ENCODE data around the gene ADRA1B. TPM values are rescaled to one million over a fixed set of nuclear protein-coding genes. Genes with fewer than 3 reads are reported as not detected.

ADRA1B gene
- total RNA-seq, 1 donor from 2014 or later: not detected

DNA sequence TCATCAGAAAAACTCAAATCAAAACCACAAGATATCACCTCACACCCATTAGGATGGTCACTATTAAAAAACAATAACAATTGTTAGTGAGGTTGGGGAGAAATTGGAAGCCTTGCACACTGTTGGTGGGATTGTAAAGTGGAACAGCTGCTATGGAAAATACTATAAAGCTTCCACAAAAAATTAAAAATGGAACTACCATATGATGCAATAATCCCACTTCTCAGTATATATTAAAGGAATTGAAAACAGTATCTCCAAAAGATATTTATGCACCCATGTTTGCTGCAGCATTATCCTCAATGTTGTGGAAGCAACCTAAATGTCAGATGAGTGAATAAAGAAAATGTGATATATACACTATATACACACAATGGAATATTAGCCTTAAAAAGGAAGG, 14.5 kb upstream of the ADRA1B start:
- intact Hi-C loops (cut with micrococcal nuclease): no loop called here

DNA sequence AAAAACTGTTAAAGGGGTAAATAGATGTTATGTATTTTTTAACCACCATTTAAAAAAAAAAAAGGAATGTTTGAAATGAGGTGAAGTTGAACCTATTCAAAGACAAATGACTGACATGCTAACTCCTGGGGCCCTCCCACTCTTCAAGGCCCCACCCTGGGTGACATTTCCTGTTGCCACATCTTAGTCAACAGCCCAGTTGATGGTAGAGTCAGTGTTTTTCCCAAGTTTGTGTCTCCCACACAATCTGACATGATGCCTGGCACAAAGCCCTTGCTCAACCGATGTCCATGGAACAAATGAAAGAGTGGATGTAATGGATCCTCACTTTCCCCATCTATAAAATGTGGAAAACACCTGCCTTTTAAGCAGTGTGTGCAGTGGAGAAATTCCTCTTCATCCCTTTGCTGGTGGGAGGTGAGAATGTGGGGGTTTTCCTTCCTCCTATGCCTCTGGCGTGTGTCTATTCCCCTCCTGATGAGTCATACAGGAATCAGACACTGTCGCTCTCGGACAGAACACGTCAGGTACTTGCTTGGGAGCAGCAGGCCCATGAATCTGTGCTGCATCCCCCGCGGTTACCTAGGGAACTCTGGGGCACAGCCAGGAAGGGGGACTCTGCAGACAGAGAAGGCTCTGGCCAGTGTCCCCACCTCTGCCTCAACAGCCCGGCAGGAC, 13.7 kb upstream of the ADRA1B start:
- intact Hi-C loops (cut with micrococcal nuclease): no loop called here

GRCh38 chr5:159903131-159903530, 13.2 kb upstream of the ADRA1B start:
- intact Hi-C loops (cut with micrococcal nuclease): no loop called here

DNA sequence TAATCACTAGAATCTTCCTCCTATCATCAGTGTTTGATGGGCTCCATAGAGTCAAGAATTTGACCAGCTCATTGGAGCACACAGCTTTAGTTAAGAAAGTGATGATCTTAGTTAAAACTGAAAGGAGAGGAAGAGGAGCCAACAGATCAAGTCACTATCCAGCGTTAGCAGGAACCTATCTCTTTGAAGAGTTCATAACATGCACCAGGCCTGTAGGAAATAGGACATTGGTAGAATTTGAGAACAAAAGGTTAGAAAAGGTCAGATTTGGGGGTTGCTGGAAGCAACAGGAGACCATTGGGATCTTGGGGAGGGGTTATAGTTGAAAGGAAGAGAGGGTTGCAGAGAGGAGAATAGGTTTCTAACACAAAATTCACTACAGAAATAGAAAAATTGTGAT, 11.4 kb upstream of the ADRA1B start:
- intact Hi-C loops (cut with micrococcal nuclease): no loop called here

DNA sequence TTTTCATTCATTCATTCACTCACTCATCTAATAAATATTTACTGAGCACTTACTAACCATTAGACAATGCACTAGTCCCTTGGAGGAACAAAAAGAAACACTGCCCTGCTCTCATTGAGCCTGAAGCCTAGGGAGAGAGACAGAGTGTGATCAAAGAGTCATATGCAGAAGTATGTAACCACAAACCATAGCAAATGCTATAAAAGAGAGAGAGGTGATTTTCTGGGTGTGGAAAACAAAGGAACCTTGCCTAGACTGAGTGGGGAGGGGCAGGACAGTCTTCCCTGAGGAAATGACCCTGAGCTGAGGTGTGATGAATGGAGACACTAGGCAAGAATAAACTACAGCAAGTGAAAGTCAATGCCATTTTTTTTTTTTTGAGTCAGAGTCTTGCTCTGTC, 10.8 kb upstream of the ADRA1B start:
- intact Hi-C loops (cut with micrococcal nuclease): no loop called here

DNA sequence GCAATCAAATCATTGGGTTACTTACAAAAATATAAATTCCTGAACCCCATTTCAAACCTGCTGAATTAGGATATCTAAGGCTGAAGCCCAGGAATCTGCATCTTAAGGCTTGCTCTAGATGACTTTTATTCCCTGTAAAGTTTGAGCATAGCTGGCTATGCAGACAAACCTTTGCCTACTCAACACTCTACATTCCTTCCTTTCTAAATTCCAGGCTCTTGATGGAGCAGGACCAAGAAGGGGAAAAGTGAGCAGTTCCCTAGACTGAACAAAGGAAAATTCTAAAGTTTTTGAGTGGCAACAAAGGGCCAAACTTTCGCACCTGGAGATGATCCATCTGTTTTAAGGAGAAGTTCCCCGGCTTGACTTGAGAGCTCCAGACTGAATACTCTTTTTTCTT, 9.8 kb upstream of the ADRA1B start:
- intact Hi-C loops (cut with micrococcal nuclease): no loop called here

DNA sequence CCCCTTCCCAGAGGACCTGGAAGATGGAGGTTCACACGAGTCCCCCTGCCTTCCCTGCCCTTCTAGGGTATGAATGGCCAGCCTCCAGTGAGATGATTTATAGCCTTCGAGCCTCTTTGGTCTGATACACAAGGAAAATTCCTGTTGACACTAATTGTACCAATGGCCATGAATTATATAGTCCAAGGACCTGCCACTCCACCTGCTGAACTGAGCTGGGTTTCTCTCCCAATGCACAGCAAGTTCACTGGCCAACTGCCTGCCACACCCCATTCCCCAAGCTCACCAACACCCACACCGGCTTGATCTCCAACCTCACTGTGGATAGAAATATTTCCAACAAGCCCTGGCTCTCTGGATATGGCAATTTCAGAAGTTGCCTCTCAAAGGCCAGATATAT, 9.3 kb upstream of the ADRA1B start:
- intact Hi-C loops (cut with micrococcal nuclease): no loop called here

DNA sequence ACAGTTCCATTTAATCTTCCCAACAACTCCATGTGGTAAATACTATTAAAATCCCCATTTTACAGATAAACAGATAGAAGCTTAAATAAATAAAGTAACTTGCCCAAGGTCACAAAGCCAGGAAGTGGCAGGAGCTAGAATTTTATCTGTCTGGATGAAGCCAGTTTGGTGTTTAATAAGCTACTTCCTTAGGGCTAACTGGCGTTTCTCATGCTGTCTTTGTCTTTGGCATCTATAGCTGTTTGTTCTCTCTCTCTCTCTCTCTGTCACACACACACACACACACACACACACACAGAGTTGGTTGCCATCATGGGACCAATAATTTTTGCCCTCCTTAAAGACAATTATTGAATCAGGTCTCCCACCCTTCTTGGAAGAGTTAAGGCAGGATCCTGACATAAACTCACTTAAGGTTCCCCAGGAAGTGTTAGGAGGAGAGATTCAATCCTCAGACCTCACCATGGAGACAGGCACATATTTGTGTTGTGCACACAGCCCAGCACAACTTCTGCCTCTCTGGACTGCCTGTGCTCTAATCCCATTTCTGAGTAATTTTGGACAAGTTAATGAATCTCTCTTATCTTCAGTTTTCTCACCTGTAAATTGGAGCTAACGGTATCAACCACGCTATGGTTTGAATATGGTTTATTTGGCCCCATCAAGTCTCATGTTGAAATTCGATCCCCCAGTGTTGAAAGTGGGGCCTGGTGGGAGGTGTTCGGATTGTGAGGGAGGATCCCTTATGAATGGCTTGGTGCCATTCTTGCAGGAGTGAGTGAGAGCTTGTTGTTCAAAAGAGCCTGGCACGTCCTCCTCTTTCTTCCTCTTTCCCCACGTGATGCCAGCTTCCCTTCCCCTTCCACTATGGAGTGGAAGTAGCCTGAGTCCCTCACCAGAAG, 8.3 kb upstream of the ADRA1B start:
- intact Hi-C loops (cut with micrococcal nuclease): no loop called here

DNA sequence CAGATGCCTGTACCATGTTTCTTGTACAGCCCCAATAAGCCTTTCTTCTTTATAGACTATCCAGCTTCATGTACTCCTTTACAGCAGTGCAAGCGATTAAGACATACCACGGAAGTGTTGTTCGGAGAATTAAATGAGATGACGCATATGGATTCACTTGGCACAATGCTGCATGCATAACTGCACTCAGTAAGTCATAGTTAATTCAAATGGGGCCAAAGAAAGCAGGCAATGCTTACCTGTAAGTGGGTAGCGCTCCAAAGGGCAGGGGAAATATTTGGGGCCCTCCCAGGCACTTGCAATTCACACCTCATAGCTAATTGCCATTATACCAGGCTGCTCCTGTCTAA, 7.7 kb upstream of the ADRA1B start:
- intact Hi-C loops (cut with micrococcal nuclease): no loop called here

DNA sequence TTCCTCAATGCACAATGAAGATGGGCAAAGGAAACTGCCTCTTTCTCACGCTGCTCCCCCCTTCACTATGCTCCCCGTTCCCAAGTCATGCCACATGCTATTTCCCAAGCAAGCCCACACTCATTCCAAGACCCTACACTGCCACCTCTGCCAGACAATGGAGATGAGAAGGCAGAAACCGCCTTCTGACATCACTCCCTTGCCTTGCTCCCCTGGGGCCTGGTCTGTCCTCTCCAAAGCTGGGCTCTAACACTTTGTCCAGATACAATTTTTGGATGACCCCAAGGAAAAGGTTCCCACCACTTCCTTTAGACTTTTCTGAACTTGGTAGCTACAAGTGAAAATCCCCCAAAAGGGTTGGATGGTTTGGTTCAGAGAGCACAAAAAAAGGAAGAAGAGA, 7.2 kb upstream of the ADRA1B start:
- intact Hi-C loops (cut with micrococcal nuclease): no loop called here

DNA sequence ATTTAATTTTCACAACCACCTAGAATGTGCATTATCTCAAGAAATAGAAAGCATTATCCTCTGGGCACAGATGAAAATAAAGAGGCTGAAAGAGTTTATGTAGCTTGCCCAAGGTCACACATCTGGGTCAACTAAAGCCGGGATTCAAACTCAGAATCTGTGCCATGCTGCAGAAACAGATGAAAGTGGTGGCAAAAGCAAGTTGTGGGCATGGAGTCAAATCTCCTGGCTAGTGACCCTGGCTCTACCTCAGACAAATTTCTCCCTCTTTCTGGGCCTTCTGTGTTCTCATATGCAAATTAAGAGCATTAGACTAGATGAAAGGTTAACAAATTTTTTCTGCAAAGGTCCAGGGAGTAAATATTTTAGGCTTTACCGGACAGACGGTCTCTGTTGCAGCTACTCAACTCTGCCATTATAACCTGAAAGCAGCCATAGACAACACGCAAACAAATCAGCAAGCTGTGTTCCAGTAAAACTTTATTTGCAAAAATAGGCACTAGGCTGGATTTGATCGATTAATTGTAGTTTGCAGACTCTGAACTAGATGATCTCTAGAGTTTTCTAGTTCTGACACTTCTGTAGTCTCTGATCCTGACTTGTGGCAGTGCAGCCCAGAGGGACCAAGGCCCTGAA, 6.0 kb upstream of the ADRA1B start:
- intact Hi-C loops (cut with micrococcal nuclease): no loop called here

- intact Hi-C loops (cut with micrococcal nuclease): no loop called here
Measured at GRCh38 chr5:159910843-159911229, 5.4 kb upstream of the ADRA1B start.

DNA sequence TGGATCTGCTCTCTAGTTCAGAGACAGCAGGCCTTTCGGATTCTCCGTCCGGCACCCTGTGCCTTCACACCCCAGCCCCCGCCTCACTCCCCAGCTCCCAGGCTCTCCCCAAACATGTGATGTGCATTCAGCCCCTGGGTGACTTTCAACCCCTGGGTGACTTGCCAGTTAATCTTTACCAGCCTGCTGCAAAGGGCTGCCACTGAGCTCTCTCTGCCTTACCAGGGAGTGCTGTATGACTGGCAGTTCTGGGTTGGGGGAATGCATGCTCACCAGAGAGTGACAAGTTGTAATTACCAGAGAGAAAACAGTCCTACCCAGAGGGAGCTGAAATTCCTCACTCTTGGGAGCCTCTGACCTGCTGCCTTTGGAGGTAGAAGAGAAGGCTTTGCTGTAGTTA, 4.9 kb upstream of the ADRA1B start:
- intact Hi-C loops (cut with micrococcal nuclease): no loop called here

GRCh38 chr5:159912033-159912800, 4.1 kb upstream of the ADRA1B start:
- intact Hi-C loops (cut with micrococcal nuclease): no loop called here

GRCh38 chr5:159913048-159913447, 3.2 kb upstream of the ADRA1B start:
- intact Hi-C loops (cut with micrococcal nuclease): no loop called here

DNA sequence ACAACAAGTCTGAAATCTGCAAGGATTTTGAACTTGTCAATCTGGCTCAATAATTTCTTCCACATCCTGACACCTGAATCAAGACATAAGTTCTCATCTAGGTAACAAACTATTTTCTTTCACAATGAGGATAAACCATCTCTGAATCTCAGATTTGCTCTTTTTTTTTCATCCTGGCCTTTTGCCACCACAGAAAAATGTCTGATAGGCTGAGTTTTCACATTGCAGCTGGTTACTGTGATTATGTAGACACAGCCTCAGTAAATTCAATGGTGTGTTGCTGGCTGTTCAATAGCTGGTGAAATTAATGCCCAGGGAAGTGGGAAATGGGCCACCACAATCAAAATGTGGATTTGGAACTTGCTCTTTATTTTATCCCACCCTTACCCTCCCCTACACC, 2.8 kb upstream of the ADRA1B start:
- intact Hi-C loops (cut with micrococcal nuclease): no loop called here

GRCh38 chr5:159916841-159917761, 819 bp downstream of the ADRA1B start:
- intact Hi-C loops (cut with micrococcal nuclease): loop anchor here (1.0 to 5.0 kb wide), 4 partner anchors 400 to 760 kb away; no protein-coding TSS in a partner anchor

- intact Hi-C loops (cut with micrococcal nuclease): loop anchor here (5.0 kb wide), 2 partner anchors 401 to 476 kb away; no protein-coding TSS in a partner anchor
Measured at GRCh38 chr5:159917994-159918393, 1.7 kb downstream of the ADRA1B start.

DNA sequence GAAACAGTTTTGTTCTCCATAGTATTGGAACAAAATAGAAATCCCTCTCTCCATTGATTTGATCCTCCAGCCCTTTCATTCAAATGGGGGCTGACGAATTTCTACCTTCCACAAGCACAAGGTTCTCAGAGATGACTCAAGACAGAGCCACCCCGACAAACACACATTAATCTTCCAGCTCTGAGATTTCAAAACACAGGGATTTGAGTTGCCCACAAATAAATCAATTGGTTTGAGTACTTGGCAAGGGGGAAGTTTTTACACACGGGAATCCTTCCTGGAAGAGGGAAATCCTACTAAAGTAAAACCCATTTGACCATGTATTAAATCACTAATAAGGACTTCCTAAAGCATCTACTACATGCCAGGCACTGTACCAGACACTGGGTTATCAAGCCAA, 5.4 kb downstream of the ADRA1B start:
- intact Hi-C loops (cut with micrococcal nuclease): no loop called here

- intact Hi-C loops (cut with micrococcal nuclease): no loop called here
Measured at GRCh38 chr5:159923008-159923407, 6.7 kb downstream of the ADRA1B start.

All from T-helper 1 cell treated with Interleukin-12 subunit alpha and Interleukin-12 subunit beta and Interleukin-4 antibody, amounts not matched to agents 30 ng/mL and 1 ng/mL, for 36 hours (primary cell).